Gastroesophageal sphincter (tissue), 4 donors: Measurements from ENCODE around the gene ZNF280C. TPM values are rescaled to one million over a fixed set of nuclear protein-coding genes. Genes with fewer than 3 reads are reported as not detected.

Experiments
- ATAC-seq: fragments of 150-250 bp; one replicate; pipeline ENCODE4 v1.9.1; 2016; ENCODE audit warnings: mild to moderate bottlenecking, moderate library complexity
- H3K27ac ChIP-seq, 4 donors: fragments of 200-600 bp; sonication (generic) in 3 of 4; 1 replicate in 3 of 4; 2 replicates in 1 of 4; pipeline ENCODE4 v1.5.1; 2016 to 2019
- H3K27me3 ChIP-seq: fragments of 200-600 bp; sonication (generic); one replicate; pipeline ENCODE4 v1.5.1; 2019
- H3K36me3 ChIP-seq, 2 donors: fragments of 200-600 bp; sonication (generic); one replicate each; pipeline ENCODE4 v1.5.1; 2019; ENCODE audit warnings: control low read depth in 1 of 2
- H3K4me1 ChIP-seq, 3 donors: fragments of 200-600 bp; sonication (generic); 1 replicate in 2 of 3; 2 replicates in 1 of 3; pipeline ENCODE4 v1.5.1; 2016 to 2019; ENCODE audit warnings: control low read depth in 2 of 3
- H3K4me3 ChIP-seq, 2 donors: fragments of 200-600 bp; sonication (generic); one replicate each; pipeline ENCODE4 v1.5.1; 2019; ENCODE audit warnings: mild to moderate bottlenecking in 1 of 2, moderate library complexity in 1 of 2
- H3K9me3 ChIP-seq, 3 donors: fragments of 200-600 bp; sonication (generic); one replicate each; pipeline ENCODE4 v1.5.1; 2017 to 2019; ENCODE audit warnings: control low read depth in 2 of 3
- EP300 ChIP-seq: sonication (generic); formaldehyde crosslinking; IDR thresholded peaks from one replicate; pipeline ENCODE4 v1.6.1; 2017; ENCODE audit warnings: antibody characterized with exemption, mild to moderate bottlenecking
- POLR2A ChIP-seq, 2 donors: fragments of 450-650 bp; IDR thresholded peaks; one replicate each; pipeline ENCODE4 v1.6.1; 2017; ENCODE audit warnings: antibody characterized with exemption in 2 of 2, mild to moderate bottlenecking in 2 of 2, moderate library complexity in 1 of 2
- POLR2AphosphoS5 ChIP-seq: sonication (generic); formaldehyde crosslinking; IDR thresholded peaks from one replicate; pipeline ENCODE4 v1.6.1; 2017; ENCODE audit warnings: antibody characterized with exemption
- WGBS, 2 donors: methylation state at CpG; one replicate each; pipeline ENCODE4 v1.1.5; 2018; ENCODE audit warnings: low coverage in 1 of 2; 5-methylcytosine and 5-hydroxymethylcytosine counted together
- total RNA-seq, 4 donors: library from RNA; depleted of rRNA; stranded (reverse); fragments of >200 nt; gene quantifications; one replicate each; pipeline ENCODE4 v1.1.0, GENCODE V29; 2016
- TF ChIP-seq, protein P1 (sequence below), 4 experiments: fragments of 200-600 bp in 2 of 4; fragments of 450-650 bp in 2 of 4; sonication (generic) in 1 of 4; IDR thresholded peaks; one replicate each; pipeline ENCODE4 v1.5.1; 2017 to 2019; ENCODE audit warnings: antibody characterized with exemption in 4 of 4, mild to moderate bottlenecking in 2 of 4, moderate library complexity in 2 of 4

Gene ZNF280C, protein sequence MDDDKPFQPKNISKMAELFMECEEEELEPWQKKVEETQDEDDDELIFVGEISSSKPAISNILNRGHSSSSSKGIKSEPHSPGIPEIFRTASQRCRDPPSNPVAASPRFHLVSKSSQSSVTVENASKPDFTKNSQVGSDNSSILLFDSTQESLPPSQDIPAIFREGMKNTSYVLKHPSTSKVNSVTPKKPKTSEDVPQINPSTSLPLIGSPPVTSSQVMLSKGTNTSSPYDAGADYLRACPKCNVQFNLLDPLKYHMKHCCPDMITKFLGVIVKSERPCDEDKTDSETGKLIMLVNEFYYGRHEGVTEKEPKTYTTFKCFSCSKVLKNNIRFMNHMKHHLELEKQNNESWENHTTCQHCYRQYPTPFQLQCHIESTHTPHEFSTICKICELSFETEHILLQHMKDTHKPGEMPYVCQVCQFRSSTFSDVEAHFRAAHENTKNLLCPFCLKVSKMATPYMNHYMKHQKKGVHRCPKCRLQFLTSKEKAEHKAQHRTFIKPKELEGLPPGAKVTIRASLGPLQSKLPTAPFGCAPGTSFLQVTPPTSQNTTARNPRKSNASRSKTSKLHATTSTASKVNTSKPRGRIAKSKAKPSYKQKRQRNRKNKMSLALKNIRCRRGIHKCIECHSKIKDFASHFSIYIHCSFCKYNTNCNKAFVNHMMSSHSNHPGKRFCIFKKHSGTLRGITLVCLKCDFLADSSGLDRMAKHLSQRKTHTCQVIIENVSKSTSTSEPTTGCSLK
- 1 to 10 TPM; 2.7 to 4.6 (median 3.8) TPM for total RNA-seq

DNA sequence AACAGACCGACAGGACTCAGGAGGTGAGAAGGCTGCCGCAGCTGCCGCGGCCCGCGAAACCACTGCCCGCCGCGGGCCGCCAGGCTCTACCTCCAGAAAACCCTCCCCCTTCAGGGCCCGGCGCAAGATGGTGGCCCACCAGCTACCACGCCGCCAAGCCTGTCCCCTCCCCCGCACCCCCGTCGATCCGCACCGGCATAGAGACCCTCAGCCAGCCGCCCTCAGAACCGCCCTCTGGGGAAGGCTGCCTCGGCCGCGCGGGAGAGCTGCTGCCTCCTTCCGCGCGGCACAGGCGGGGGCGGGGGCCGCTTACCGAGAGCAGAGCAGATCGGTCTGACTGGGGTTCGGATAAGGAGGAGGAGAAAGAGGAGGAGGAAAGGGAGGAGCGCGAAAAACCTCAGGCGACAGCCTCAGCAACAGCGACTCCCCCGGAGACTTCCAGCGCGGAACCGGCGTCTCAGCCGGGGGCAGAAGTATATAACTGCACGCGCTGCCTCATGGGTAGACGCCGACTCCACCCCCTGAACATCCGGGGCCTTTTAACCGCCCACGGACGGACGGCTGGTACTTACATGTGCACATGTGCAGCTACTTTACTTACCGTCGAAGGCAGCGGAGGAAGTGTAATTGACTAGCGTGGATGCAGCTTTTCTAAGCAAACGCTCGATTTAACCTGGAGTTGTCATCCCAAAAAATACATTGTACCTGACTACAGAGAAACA lies at the start of gene ZNF280C:
ZNF280C (minus strand) TSS at position 451 of the 722 bp plus-strand sequence. CDS start 8,450 bp downstream, outside the sequence.
- Histone ChIP-seq H3K27me3 (no peaks in the 10 kb centered on the region), H3K4me3 (peak within 1 kb of the TSS; percentile 70 to 76), H3K27ac (peak within 1 kb of the TSS; percentile 48 to 88 (median 85)), H3K36me3 (no peaks in the 10 kb centered on the region), H3K9me3 (no peaks in the 10 kb centered on the region), H3K4me1 (peaks cover 0 to 15% (median 0%) of the 10 kb centered on the region in 3 donors)
- WGBS, 2 donors = 21 to 49% methylated on average over 4 to 7 of the region's 59 CpGs
- TF ChIP-seq POLR2AphosphoS5 (peak; percentile 81), POLR2A (IDR thresholded peaks at IDR 0.05) (peak; percentile 53 to 67), EP300 (no peak)
- TF ChIP-seq, protein P1, sequence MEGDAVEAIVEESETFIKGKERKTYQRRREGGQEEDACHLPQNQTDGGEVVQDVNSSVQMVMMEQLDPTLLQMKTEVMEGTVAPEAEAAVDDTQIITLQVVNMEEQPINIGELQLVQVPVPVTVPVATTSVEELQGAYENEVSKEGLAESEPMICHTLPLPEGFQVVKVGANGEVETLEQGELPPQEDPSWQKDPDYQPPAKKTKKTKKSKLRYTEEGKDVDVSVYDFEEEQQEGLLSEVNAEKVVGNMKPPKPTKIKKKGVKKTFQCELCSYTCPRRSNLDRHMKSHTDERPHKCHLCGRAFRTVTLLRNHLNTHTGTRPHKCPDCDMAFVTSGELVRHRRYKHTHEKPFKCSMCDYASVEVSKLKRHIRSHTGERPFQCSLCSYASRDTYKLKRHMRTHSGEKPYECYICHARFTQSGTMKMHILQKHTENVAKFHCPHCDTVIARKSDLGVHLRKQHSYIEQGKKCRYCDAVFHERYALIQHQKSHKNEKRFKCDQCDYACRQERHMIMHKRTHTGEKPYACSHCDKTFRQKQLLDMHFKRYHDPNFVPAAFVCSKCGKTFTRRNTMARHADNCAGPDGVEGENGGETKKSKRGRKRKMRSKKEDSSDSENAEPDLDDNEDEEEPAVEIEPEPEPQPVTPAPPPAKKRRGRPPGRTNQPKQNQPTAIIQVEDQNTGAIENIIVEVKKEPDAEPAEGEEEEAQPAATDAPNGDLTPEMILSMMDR (IDR thresholded peaks at IDR 0.05) = peak in 1 of 4 experiments; percentile 32
- peak; percentile 95 for ATAC-seq

DNA sequence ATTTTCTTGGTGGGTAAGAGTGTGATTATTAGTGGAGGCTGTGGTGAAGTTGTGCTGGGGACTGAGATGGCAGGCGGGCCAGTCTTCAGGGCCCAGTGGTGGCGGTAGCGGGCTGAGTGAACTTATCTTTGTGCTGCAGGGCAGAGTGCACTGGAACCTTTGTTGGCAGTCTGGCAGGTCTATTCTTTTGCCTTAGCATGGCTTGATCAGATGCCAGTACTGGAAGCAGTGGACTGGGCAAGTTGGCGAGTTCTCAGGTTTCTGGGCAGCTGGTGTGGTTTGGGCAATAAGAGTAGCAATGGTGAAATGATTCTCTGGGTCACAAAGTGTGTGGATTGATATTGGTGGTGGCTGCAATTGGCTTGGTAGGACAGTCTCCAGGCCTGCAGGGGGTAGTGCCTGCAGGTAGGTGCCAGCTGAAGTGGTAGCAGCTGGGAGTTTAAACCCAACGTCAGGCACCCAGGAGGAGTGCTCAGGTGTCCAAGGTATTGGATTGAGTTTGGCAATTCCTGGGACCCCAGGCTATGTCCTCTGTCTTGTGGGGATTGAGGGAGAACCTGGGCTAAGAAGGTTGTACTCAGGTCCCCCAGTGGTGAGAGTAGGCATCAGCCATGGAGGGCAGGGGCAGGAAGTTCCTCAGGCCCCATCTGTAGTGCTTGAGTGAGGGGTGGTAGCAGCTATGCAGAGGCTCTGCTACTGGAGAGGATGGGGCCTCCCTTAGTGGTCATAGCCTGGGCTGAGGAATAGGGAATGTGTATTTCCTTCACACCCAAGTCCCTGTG lies 36.1 kb upstream of the ZNF280C start:
- Histone ChIP-seq H3K9me3 (no peaks in the 10 kb centered on the region), H3K36me3 (no peaks in the 10 kb centered on the region), H3K27me3 (no peaks in the 10 kb centered on the region), H3K4me1 (no peaks in the 10 kb centered on the region), H3K27ac (no peak overlapping the region), H3K4me3 (no peak overlapping the region)
- WGBS, 2 donors = 79% methylated on average over 4 of the region's 5 CpGs; no CpG with 5 or more reads in 1 of the 2 donors
- no peak for ATAC-seq
- TF ChIP-seq POLR2AphosphoS5 (no peak), POLR2A (IDR thresholded peaks at IDR 0.05) (no peak), EP300 (no peak)
- TF ChIP-seq, protein P1 (IDR thresholded peaks at IDR 0.05) = no peak

DNA sequence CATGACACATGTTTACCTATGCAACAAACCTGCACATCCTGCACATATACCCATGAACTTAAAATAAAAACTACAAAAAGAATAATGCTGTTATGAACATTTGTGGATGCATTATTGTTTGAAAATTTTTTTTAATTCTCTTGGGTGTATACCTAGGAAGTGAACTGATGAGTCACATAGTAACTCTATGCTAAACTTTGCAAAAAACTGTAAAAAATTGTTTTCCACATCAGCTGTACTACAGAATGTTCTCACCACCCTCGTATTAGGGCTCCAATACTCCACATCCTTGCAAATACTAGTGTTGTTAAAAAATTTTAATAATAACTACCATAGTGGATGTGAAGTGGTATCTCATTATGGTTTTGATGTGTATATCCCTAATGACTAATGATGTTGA lies 33.3 kb upstream of the ZNF280C start:
- ATAC-seq = no peak
- WGBS, 2 donors = 67 to 100% methylated on average over 1 of the region's 1 CpG

DNA sequence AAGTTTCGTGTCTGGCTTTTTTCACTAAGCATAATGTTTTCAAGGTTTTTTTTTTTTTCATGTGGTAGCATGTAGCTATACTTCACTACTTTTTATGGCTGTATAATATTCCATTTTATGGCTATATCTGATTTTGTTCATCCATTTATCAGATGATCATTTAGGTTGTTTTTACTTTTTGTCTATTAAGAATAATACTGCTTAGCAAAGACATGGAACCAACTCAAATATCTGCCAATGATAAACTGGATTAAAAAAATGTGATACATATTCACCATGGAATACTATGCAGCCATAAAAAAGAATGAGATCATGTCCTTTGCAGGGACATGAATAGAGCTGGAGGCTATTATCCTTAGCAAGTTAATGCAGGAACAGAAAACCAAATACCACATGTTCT lies 32.7 kb upstream of the ZNF280C start:
- 71 to 94% methylated on average over 1 of the region's 1 CpG for WGBS, 2 donors
- ATAC-seq = no peak
- H3K9me3 ChIP-seq = no peaks in the 10 kb centered on the region
- peaks cover 0 to 5% (median 0%) of the 10 kb centered on the region in 3 donors for H3K4me1 ChIP-seq
- H3K36me3 ChIP-seq = no peaks in the 10 kb centered on the region
- no peaks in the 10 kb centered on the region for H3K27me3 ChIP-seq
- H3K27ac ChIP-seq = no peak overlapping the region
- no peak overlapping the region for H3K4me3 ChIP-seq
- TF ChIP-seq POLR2AphosphoS5 = no peak

More for the DNA sequence above, 33.3 kb upstream of the ZNF280C start:
- no peaks in the 10 kb centered on the region for H3K9me3 ChIP-seq
- TF ChIP-seq POLR2A (IDR thresholded peaks at IDR 0.05) (no peak), EP300 (no peak), POLR2AphosphoS5 (no peak)
- TF ChIP-seq, protein P1 (IDR thresholded peaks at IDR 0.05) = no peak
- H3K27ac ChIP-seq = no peak overlapping the region
- no peak overlapping the region for H3K4me3 ChIP-seq
- H3K36me3 ChIP-seq = no peaks in the 10 kb centered on the region
- H3K4me1 ChIP-seq = no peaks in the 10 kb centered on the region
- no peaks in the 10 kb centered on the region for H3K27me3 ChIP-seq
